Epithelial cell of proximal tubule (primary cell): Measurements from ENCODE around the gene NFYB. TPM values are rescaled to one million over a fixed set of nuclear protein-coding genes. Genes with fewer than 3 reads are reported as not detected.

Experiments used
- DNase-seq: peaks from one replicate; pipeline ENCODE4 v3.0.0-alpha.2; 2011; ENCODE audit warnings: low read depth
- H3K4me3 ChIP-seq: 2 replicates; pipeline ENCODE4 v1.5.1; 2011; ENCODE audit warnings: low read depth, mild to moderate bottlenecking, low read length
- CTCF ChIP-seq: conservative IDR thresholded peaks from 2 replicates; pipeline ENCODE4 v1.5.1; 2012; ENCODE audit warnings: low read depth, mild to moderate bottlenecking, low read length
- total RNA-seq: library from RNA; depleted of rRNA; stranded (reverse); fragments of >200 nt; gene quantifications from 2 replicates; pipeline ENCODE4 v1.2.3, GENCODE V29; 2015

The NFYB gene
- total RNA-seq, 1 donor from 2014 or later: 16.1 TPM

GRCh38 chr12:104133321-104133720, 4.7 kb downstream of the NFYB start:
- no peak for DNase-seq
- TF ChIP-seq CTCF: no peak
- no peak overlapping the region for H3K4me3 ChIP-seq

GRCh38 chr12:104132351-104132956, 5.6 kb downstream of the NFYB start:
- H3K4me3 ChIP-seq: no peak overlapping the region
- TF ChIP-seq CTCF: no peak

GRCh38 chr12:104131609-104132008, 6.4 kb downstream of the NFYB start:
- H3K4me3 ChIP-seq: no peak overlapping the region
- DNase-seq: no peak
- TF ChIP-seq CTCF: no peak

More at GRCh38 chr12:104132351-104132956, 5.6 kb downstream of the NFYB start:
- DNase-seq: no peak

GRCh38 chr12:104130760-104131159, 7.2 kb downstream of the NFYB start:
- TF ChIP-seq CTCF: no peak
- H3K4me3 ChIP-seq: no peak overlapping the region
- no peak for DNase-seq

- no peak for DNase-seq
- TF ChIP-seq CTCF: no peak
- H3K4me3 ChIP-seq: no peak overlapping the region
Measured at GRCh38 chr12:104126548-104126947, 11.5 kb downstream of the NFYB start.

- TF ChIP-seq CTCF: no peak
- DNase-seq: no peak
- H3K4me3 ChIP-seq: no peak overlapping the region
Measured at GRCh38 chr12:104122298-104122697, 15.7 kb downstream of the NFYB start.

- no peak overlapping the region for H3K4me3 ChIP-seq
- no peak for DNase-seq
- no peak for TF ChIP-seq CTCF
Measured at GRCh38 chr12:104121001-104121400, 17.0 kb downstream of the NFYB start.
